GM18505 (cell line): ENCODE measurements around the gene DEPDC5.

Source experiments
- ATAC-seq: cut with Tn5 transposase; IDR thresholded peaks from one replicate; pipeline ENCODE4 v1.9.1; 2021; ENCODE audit not compliant: unreplicated experiment
- POLR2A ChIP-seq: IDR thresholded peaks from 4 replicates; pipeline ENCODE4 v1.6.1; 2011; ENCODE audit warnings: borderline replicate concordance; ENCODE audit not compliant: insufficient read depth, insufficient read length; ENCODE audit errors: extremely low read depth

DEPDC5 gene

GRCh38 chr22:31840585-31840984 is 86.8 kb downstream of the DEPDC5 start:
- no peak for TF ChIP-seq POLR2A
- ATAC-seq, result no peak

GRCh38 chr22:31841078-31841827 is 87.4 kb downstream of the DEPDC5 start:
- ATAC-seq, result no peak
- no peak for TF ChIP-seq POLR2A

GRCh38 chr22:31843526-31843925 is 89.7 kb downstream of the DEPDC5 start:
- TF ChIP-seq POLR2A, result no peak
- ATAC-seq, result no peak

GRCh38 chr22:31844941-31845340 is 91.1 kb downstream of the DEPDC5 start:
- no peak for TF ChIP-seq POLR2A
- ATAC-seq, result no peak

- no peak for ATAC-seq
- no peak for TF ChIP-seq POLR2A
These were observed 92.6 kb downstream of the DEPDC5 start for GRCh38 chr22:31846161-31847115.

GRCh38 chr22:31848411-31848810 is 94.6 kb downstream of the DEPDC5 start:
- no peak for TF ChIP-seq POLR2A
- ATAC-seq, result no peak

- no peak for TF ChIP-seq POLR2A
- ATAC-seq, result no peak
These were observed 96.3 kb downstream of the DEPDC5 start for GRCh38 chr22:31850135-31850534.

GRCh38 chr22:31852691-31853421 is 99.0 kb downstream of the DEPDC5 start:
- ATAC-seq, result no peak
- no peak for TF ChIP-seq POLR2A

GRCh38 chr22:31853736-31854495 is 100.1 kb downstream of the DEPDC5 start:
- no peak for ATAC-seq
- TF ChIP-seq POLR2A, result no peak

GRCh38 chr22:31857247-31857646 is 103.4 kb downstream of the DEPDC5 start:
- ATAC-seq, result no peak
- no peak for TF ChIP-seq POLR2A

GRCh38 chr22:31861226-31861840 is 107.5 kb downstream of the DEPDC5 start:
- no peak for TF ChIP-seq POLR2A
- ATAC-seq, result no peak

GRCh38 chr22:31866918-31867317 is 113.1 kb downstream of the DEPDC5 start:
- no peak for TF ChIP-seq POLR2A
- no peak for ATAC-seq
